PC-3 (cell line): ENCODE data around the gene DYTN.

Experiments used
- CTCF ChIP-seq: fragments of 300-600 bp; sonication (generic); conservative IDR thresholded peaks from 2 replicates; pipeline ENCODE4 v1.5.1; 2017; ENCODE audit warnings: antibody characterized with exemption, low read depth, mild to moderate bottlenecking, low read length
- EZH2 ChIP-seq: fragments of 300-600 bp; sonication (generic); IDR thresholded peaks from one replicate; pipeline ENCODE4 v1.6.1; 2017; ENCODE audit warnings: antibody characterized with exemption, mild to moderate bottlenecking, low read length; ENCODE audit not compliant: unreplicated experiment
- EZH2phosphoT487 ChIP-seq: fragments of 300-600 bp; sonication (generic); IDR thresholded peaks from 2 replicates; pipeline ENCODE4 v1.6.1; 2018; ENCODE audit warnings: mild to moderate bottlenecking, antibody characterized with exemption, low read length, borderline replicate concordance

GRCh38 chr2:206639636-206640035 lies 78.6 kb downstream of the DYTN start:
- TF ChIP-seq EZH2phosphoT487 (no peak), CTCF (no peak), EZH2 (no peak)
